ENCODE results near the gene TRMT5. TPM values are rescaled to one million over a fixed set of nuclear protein-coding genes. Genes with fewer than 3 reads are reported as not detected.

Gene TRMT5
- total RNA-seq, 1 experiment from 2014 or later = 9.9 TPM

- DNase-seq (ENCODE audit: low spot score) = no peak
Observed at GRCh38 chr14:60964904-60965303, 16.0 kb downstream of the TRMT5 start.

GRCh38 chr14:60963761-60964160 lies 17.1 kb downstream of the TRMT5 start:
- DNase-seq (ENCODE audit: low spot score) = no peak

GRCh38 chr14:60958146-60958545 lies 22.7 kb downstream of the TRMT5 start:
- DNase-seq (ENCODE audit: low spot score) = no peak

- no peak for DNase-seq (ENCODE audit: low spot score)
Observed at GRCh38 chr14:60956632-60957031, 24.2 kb downstream of the TRMT5 start.

- no peak for DNase-seq (ENCODE audit: low spot score)
Observed at GRCh38 chr14:60956202-60956601, 24.7 kb downstream of the TRMT5 start.

GRCh38 chr14:60951776-60952435 lies 29.0 kb downstream of the TRMT5 start:
- no peak for DNase-seq (ENCODE audit: low spot score)

- no peak for DNase-seq (ENCODE audit: low spot score)
Observed at GRCh38 chr14:60946773-60947172, 34.1 kb downstream of the TRMT5 start.

GRCh38 chr14:60945984-60946383 lies 34.9 kb downstream of the TRMT5 start:
- no peak for DNase-seq (ENCODE audit: low spot score)

GRCh38 chr14:60944204-60944603 lies 36.7 kb downstream of the TRMT5 start:
- DNase-seq (ENCODE audit: low spot score) = no peak

GRCh38 chr14:60943637-60944032 lies 37.2 kb downstream of the TRMT5 start:
- DNase-seq (ENCODE audit: low spot score) = no peak

- no peak for DNase-seq (ENCODE audit: low spot score)
Observed at GRCh38 chr14:60935319-60935718, 45.6 kb downstream of the TRMT5 start.

GRCh38 chr14:60933920-60934655 lies 46.8 kb downstream of the TRMT5 start:
- no peak for DNase-seq (ENCODE audit: low spot score)

- DNase-seq (ENCODE audit: low spot score) = no peak
Observed at GRCh38 chr14:60931218-60931617, 49.7 kb downstream of the TRMT5 start.

GRCh38 chr14:60926002-60926401 lies 54.9 kb downstream of the TRMT5 start:
- no peak for DNase-seq (ENCODE audit: low spot score)

GRCh38 chr14:60925286-60925685 lies 55.6 kb downstream of the TRMT5 start:
- no peak for DNase-seq (ENCODE audit: low spot score)

- DNase-seq (ENCODE audit: low spot score) = peak; percentile 6
Observed at GRCh38 chr14:60922050-60922449, 58.8 kb downstream of the TRMT5 start.

Other genes starting within 250 kb of the TRMT5 start
- 29.7 and 39.6 TPM in 2 replicates for gene MNAT1, start 246.3 kb downstream of the TRMT5 start, total RNA-seq (2014; rRNA removed; shearing (Covaris generic))
- gene SLC38A6, start 166 bp upstream of the TRMT5 start, total RNA-seq (2014; rRNA removed; shearing (Covaris generic)) = 29.4 and 38.1 TPM in 2 replicates

All from A172 (cell line).